ENCODE results near the gene AADAC. TPM values are rescaled to one million over a fixed set of nuclear protein-coding genes. Genes with fewer than 3 reads are reported as not detected.
"Not testable (repeated sequence)": the region's sequence is repeated elsewhere in the genome, so short reads cannot be mapped to it uniquely, and the experiment has no call there.

The AADAC gene
- total RNA-seq (2014; rRNA removed; shearing (Covaris generic)) = not detected in 2 replicates

- Histone ChIP-seq H3K27me3 (no peaks in the 10 kb centered on the region), H3K9me3 (replicated peaks) (no peaks in the 10 kb centered on the region), H3K4me1 (no peaks in the 10 kb centered on the region), H3K36me3 (no peaks in the 10 kb centered on the region), H3K4me3 (no peak within 1 kb of the TSS), H3K27ac (no peak within 1 kb of the TSS)
- no peak for DNase-seq
Observed at GRCh38 chr3:151813799-151814198, at the start of gene AADAC. Gene AADAC (plus strand): TSS chr3:151814116. CDS start chr3:151814163, 47 bp downstream.

GRCh38 chr3:151764699-151765098 lies 49.2 kb upstream of the AADAC start:
- not testable (repeated sequence) for H3K4me1 ChIP-seq; H3K4me3 ChIP-seq; H3K9me3 ChIP-seq (replicated peaks); H3K27ac ChIP-seq; H3K27me3 ChIP-seq; DNase-seq; H3K36me3 ChIP-seq

DNA sequence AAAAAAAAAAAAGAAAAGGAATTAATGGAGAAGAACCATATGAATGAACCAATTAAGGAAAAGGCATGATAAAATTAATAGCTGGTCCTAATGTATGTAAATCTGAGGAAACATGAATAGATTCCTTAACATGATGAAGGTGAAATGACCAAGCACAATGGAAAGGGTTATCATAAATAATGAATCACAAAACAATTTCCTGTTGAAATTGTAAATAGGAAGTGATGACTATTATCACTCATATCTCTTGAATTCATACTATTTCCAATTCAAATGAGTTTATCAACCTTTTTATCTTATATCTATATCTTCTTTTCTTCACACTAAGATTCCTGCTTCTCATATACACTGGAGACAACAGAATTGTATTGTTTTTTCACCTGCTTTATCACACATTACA lies 48.2 kb upstream of the AADAC start:
- Histone ChIP-seq H3K4me3 (no peak overlapping the region), H3K36me3 (no peaks in the 10 kb centered on the region), H3K9me3 (replicated peaks) (no peaks in the 10 kb centered on the region), H3K27ac (no peak overlapping the region), H3K4me1 (no peaks in the 10 kb centered on the region), H3K27me3 (no peaks in the 10 kb centered on the region)
- no peak for DNase-seq

- H3K4me1 ChIP-seq = no peaks in the 10 kb centered on the region
- no peak for DNase-seq
- no peaks in the 10 kb centered on the region for H3K9me3 ChIP-seq (replicated peaks)
- H3K4me3 ChIP-seq = no peak overlapping the region
- no peaks in the 10 kb centered on the region for H3K27me3 ChIP-seq
- no peaks in the 10 kb centered on the region for H3K36me3 ChIP-seq
- no peak overlapping the region for H3K27ac ChIP-seq
Observed at GRCh38 chr3:151766454-151766853, 47.5 kb upstream of the AADAC start.

DNA sequence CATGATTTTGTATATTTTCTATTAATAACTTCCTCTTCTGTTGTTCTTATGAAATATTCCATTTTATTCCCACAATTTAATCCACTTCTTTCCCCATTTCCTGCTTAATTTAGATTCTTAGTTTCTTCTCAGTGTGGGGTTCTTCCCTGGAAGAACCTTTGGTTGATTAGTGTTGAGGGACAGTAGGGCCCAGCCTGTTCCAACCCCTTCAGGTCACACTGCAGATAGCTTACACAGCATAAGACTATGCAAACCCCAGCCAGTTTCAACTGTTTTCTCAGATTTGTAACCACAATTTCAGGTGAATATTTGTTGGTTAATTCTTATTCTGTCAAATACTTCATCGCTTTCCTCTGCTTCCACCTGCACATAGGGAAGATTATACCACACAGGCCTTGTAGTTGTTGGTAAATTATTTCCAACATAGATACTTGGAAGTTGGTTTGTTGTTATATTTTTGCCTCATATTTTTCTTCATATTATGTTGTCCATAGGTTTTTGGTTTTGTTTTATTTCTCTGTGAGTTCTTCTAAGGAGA lies 45.5 kb upstream of the AADAC start:
- no peaks in the 10 kb centered on the region for H3K27me3 ChIP-seq
- no peaks in the 10 kb centered on the region for H3K36me3 ChIP-seq
- no peaks in the 10 kb centered on the region for H3K9me3 ChIP-seq (replicated peaks)
- DNase-seq = no peak
- H3K4me1 ChIP-seq = no peaks in the 10 kb centered on the region
- no peak overlapping the region for H3K4me3 ChIP-seq
- H3K27ac ChIP-seq = no peak overlapping the region

DNA sequence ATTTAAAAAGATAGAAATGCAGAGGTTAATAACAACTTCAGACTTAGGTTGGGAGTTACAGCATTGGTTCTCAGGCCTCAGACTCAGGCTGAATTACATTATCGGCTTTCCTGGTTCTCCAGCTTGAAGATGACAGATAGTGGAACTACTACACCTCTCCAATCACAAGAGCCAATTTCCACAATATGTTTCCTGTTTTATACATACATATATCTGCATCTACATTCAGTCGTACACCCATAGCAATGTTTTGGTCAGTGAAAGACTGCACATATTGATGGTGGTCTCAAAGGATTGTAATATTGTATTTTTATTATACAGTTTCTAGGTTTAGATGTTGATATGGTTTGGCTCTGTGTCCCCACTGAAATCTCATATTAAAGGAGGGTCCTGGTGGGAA lies 44.7 kb upstream of the AADAC start:
- Histone ChIP-seq H3K27me3 (no peaks in the 10 kb centered on the region), H3K9me3 (replicated peaks) (no peaks in the 10 kb centered on the region), H3K4me3 (no peak overlapping the region), H3K27ac (no peak overlapping the region), H3K4me1 (no peaks in the 10 kb centered on the region), H3K36me3 (no peaks in the 10 kb centered on the region)
- DNase-seq = no peak

DNA sequence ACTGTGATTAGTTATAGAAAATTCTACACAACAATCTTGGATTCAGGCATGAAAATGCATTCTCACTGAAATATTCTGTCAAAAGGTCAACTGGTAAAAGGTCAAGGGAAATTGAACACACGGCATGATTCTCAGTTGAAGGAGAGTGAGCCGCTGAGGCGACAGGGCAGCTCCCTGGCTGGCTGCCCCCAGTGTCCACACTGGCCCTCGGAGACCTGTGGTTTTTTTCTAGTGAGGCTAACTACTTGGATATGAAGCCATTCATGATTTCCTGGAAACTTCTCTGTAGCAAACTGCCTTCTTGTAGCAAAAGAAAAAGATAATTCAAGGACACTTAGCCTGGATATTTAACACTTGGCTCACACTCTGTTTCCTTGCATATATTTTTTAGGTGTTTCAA lies 43.0 kb upstream of the AADAC start:
- H3K4me3 ChIP-seq = no peak overlapping the region
- H3K9me3 ChIP-seq (replicated peaks) = no peaks in the 10 kb centered on the region
- no peaks in the 10 kb centered on the region for H3K36me3 ChIP-seq
- no peaks in the 10 kb centered on the region for H3K4me1 ChIP-seq
- no peaks in the 10 kb centered on the region for H3K27me3 ChIP-seq
- no peak overlapping the region for H3K27ac ChIP-seq
- no peak for DNase-seq

- no peaks in the 10 kb centered on the region for H3K4me1 ChIP-seq
- no peak overlapping the region for H3K27ac ChIP-seq
Observed at GRCh38 chr3:151772825-151773480, 41.0 kb upstream of the AADAC start.

DNA sequence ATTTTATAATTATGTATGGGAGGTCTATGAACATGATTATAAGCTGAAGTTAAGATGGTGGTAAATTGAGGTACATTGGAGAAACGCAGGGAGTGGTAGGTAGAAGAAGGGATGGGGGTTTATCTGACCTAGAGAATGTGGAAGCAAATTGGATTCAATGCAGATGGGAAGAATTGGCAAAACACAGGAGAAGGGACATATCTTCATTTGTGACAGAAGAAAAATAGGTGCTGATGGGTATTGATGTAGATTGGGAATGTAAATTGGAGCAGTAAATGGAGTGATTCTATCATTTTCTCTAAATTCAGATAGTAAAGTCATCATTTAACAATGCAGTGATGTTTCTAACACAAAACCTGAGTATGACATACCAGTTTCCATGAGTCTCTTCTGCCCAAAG lies 39.7 kb upstream of the AADAC start:
- no peak overlapping the region for H3K4me3 ChIP-seq
- no peaks in the 10 kb centered on the region for H3K36me3 ChIP-seq
- no peaks in the 10 kb centered on the region for H3K9me3 ChIP-seq (replicated peaks)
- H3K27me3 ChIP-seq = no peaks in the 10 kb centered on the region
- no peaks in the 10 kb centered on the region for H3K4me1 ChIP-seq
- no peak for DNase-seq
- no peak overlapping the region for H3K27ac ChIP-seq

More at GRCh38 chr3:151772825-151773480, 41.0 kb upstream of the AADAC start:
- DNase-seq = no peak
- Histone ChIP-seq H3K27me3 (no peaks in the 10 kb centered on the region), H3K9me3 (replicated peaks) (no peaks in the 10 kb centered on the region), H3K4me3 (no peak overlapping the region), H3K36me3 (no peaks in the 10 kb centered on the region)

DNA sequence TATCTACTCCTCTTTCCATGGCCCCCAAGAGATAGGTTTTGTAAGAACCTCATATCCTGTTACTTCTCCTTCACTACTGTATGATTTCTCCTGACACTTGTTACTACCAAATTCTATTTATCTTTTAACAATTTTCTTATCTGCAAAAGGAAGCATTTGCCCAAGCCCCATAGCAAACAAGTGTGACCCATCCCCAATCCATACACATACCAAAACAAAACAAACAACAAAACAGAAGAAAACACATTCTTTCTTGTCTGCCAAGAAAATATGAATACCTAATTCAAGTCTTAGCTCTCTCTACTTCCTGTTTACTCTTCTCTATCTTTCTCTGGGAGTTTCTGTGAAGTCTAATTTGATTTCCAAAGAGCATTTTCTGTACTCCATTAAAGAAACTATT lies 39.0 kb upstream of the AADAC start:
- DNase-seq = no peak
- Histone ChIP-seq H3K4me1 (no peaks in the 10 kb centered on the region), H3K27me3 (no peaks in the 10 kb centered on the region), H3K9me3 (replicated peaks) (no peaks in the 10 kb centered on the region), H3K36me3 (no peaks in the 10 kb centered on the region), H3K27ac (no peak overlapping the region), H3K4me3 (no peak overlapping the region)

DNA sequence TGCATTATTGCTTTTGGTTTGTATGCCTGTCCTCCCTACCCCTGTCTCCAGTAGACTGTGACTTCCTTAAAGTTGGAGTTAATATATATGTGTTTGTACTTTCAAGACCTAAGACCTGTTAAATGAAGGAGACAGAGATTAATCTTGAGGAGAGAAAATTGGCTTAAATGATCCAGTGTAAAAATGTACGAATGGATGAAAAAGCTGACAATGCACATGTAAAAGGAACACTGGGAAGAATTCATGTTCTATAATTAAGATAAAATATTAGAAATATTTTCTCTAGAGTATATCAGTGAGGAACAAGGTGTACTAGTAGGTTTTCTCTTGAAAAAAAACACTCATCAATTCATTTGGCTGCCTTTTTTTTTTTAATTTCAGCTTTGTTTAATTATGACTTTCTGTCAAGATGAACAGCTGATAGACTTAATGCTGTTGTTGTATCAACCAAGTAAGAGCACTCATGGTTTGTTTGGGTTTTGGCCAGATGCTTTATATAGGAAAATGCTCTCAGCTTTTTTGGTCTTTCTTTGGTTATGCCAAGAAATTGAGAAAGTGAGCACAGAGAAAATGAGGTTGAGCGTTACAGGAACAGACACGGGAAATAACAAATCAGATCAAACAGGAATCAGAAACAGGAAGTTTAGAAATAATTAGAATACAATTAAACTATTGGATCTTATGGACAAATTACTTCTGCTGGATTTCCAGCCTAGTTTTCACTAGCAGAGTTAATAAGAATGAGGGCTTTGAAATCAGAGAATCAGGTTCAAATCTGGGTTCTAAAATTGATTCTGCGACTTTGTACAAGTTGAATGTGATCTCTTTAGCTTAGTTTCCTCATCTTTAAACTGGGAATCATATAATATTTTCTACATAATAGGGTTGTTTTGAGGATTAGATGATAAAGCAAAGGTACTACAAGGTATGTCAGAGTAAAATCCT lies 38.3 kb upstream of the AADAC start:
- no peaks in the 10 kb centered on the region for H3K4me1 ChIP-seq
- no peaks in the 10 kb centered on the region for H3K36me3 ChIP-seq
- no peak for DNase-seq

DNA sequence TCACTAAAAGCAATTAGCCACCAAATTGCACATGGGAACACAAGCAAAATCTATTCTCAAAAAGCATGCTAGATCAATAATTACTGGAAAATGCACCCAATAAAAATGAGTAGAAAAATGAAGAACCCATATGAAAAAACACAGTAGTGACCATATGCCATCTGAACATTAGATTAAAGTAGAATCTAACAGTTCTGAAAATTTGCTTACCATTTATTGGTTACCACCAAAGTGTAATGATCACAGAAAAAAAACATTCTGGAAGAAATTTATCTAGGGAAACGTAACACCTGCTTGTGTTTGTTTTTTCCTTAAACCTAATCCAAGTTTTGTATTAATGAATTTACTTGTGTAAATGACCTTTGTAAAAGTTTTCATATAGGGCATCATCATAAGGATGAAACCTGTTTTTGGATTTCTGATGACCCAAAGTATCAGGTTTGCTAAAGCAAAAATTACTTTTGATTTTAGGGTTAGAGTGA lies 37.6 kb upstream of the AADAC start:
- Histone ChIP-seq H3K36me3 (no peaks in the 10 kb centered on the region), H3K27me3 (no peaks in the 10 kb centered on the region), H3K4me1 (no peaks in the 10 kb centered on the region), H3K27ac (no peak overlapping the region), H3K9me3 (replicated peaks) (no peaks in the 10 kb centered on the region), H3K4me3 (no peak overlapping the region)
- DNase-seq = no peak

More for the DNA sequence above, 38.3 kb upstream of the AADAC start:
- Histone ChIP-seq H3K27ac (no peak overlapping the region), H3K4me3 (no peak overlapping the region), H3K27me3 (no peaks in the 10 kb centered on the region), H3K9me3 (replicated peaks) (no peaks in the 10 kb centered on the region)

- Histone ChIP-seq H3K9me3 (replicated peaks) (no peaks in the 10 kb centered on the region), H3K36me3 (no peaks in the 10 kb centered on the region), H3K27me3 (no peaks in the 10 kb centered on the region), H3K4me3 (no peak overlapping the region), H3K27ac (no peak overlapping the region), H3K4me1 (no peaks in the 10 kb centered on the region)
- no peak for DNase-seq
Observed at GRCh38 chr3:151777880-151778279, 36.0 kb upstream of the AADAC start.

- no peak overlapping the region for H3K27ac ChIP-seq
- H3K9me3 ChIP-seq (replicated peaks) = no peaks in the 10 kb centered on the region
- H3K36me3 ChIP-seq = no peaks in the 10 kb centered on the region
- H3K27me3 ChIP-seq = no peaks in the 10 kb centered on the region
- H3K4me1 ChIP-seq = no peaks in the 10 kb centered on the region
- DNase-seq = no peak
- no peak overlapping the region for H3K4me3 ChIP-seq
Observed at GRCh38 chr3:151787626-151788025, 26.3 kb upstream of the AADAC start.

- H3K4me1 ChIP-seq = no peaks in the 10 kb centered on the region
Observed at GRCh38 chr3:151788401-151788800, 25.5 kb upstream of the AADAC start.

More at GRCh38 chr3:151788401-151788800, 25.5 kb upstream of the AADAC start:
- H3K36me3 ChIP-seq = no peaks in the 10 kb centered on the region
- H3K9me3 ChIP-seq (replicated peaks) = no peaks in the 10 kb centered on the region
- H3K27me3 ChIP-seq = no peaks in the 10 kb centered on the region
- no peak overlapping the region for H3K4me3 ChIP-seq
- H3K27ac ChIP-seq = no peak overlapping the region
- no peak for DNase-seq

All from SJCRH30 (cell line).